Mammary epithelial cell (primary cell): Measurements from ENCODE around the gene ATP2B2.

Source experiments
- CTCF ChIP-seq, 2 donors: IDR thresholded peaks in 1 of 2; conservative IDR thresholded peaks in 1 of 2; 2 replicates each; pipeline ENCODE4 v1.5.1; 2011 to 2012; ENCODE audit warnings: inconsistent platforms in 2 of 2, low read length in 2 of 2, mild to moderate bottlenecking in 2 of 2, control low read depth in 1 of 2, low read depth in 1 of 2; ENCODE audit not compliant: insufficient read depth in 1 of 2; ENCODE audit errors: extremely low read depth in 1 of 2
- EZH2 ChIP-seq: IDR thresholded peaks from 2 replicates; pipeline ENCODE4 v1.6.1; 2012; ENCODE audit warnings: low read length, inconsistent platforms, borderline replicate concordance

DNA sequence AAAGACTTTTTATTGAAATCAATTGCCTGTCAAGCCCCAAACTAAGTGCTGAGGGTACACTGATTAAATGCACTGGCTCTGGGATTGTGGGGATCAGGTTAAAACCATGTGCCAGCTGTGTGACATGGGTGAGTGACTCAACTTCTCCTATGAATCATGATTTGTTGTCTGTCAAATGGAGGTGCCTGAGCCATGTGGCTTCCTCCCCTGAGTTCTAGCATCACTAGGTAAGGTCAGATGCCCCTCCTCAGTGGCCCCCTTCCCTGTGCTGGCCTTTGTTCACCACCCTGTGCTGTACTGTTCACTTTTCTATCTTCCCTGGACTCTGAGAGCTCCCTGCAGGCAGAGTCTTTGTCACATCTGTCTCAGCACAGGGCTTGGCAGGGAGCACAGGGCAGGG, 43.6 kb upstream of the ATP2B2 start:
- TF ChIP-seq CTCF (conservative IDR thresholded peaks at IDR 0.05 in 1 of 2, IDR thresholded peaks at IDR 0.05 in 1 of 2; ENCODE audit: extremely low read depth in 1 of 2, insufficient read depth in 1 of 2, low read depth in 1 of 2, low read length in 2 of 2): no peak
- no peak for TF ChIP-seq EZH2
